ENCODE measurements around the gene ADCY1.
"Not testable (repeated sequence)": the region's sequence is repeated elsewhere in the genome, so short reads cannot be mapped to it uniquely, and the experiment has no call there.

ADCY1 gene

DNA sequence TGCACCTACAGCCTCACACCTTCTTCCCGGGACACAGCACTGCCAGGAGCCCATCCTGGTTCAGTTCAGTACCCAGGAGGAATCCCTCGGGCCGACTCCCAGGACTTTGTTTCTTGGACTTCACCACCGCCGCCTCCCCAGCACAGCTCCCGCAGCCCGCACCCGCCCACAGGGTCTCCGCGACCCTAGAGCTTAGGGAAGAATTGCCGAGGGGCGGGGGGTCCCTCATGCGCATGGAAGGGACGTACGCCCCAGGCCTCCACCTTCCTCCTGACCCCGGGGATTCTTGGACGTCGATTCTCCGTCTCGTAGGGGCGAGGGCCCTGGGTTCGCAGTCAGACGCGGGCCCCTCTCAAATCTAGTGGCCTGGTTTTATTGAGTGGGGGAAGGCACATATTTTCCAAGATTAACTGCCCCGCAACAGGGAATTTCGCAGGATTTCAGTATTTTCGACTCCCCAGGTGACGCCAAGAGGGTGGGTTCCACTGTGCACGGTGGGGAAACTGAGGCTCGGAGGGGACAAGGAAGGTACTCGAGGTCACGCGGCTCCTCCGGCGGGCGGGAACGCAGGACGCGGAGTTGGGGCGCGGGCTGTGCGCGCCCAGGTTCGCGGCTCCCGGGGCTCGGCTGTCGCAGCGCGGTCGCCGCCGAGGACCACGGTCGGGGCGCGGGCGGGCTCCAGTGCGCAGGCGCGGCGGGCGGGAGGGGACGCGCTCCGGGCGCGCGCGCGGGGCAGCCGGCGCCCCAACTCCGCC, at the start of gene ADCY1:
Gene ADCY1, plus strand, starts transcription at position 708 of the 755 bp plus-strand sequence. CDS start 176 bp downstream, outside the sequence.
- no peak for DNase-seq

- no peak for DNase-seq
Observed at GRCh38 chr7:45524445-45524844, 49.7 kb upstream of the ADCY1 start.

DNA sequence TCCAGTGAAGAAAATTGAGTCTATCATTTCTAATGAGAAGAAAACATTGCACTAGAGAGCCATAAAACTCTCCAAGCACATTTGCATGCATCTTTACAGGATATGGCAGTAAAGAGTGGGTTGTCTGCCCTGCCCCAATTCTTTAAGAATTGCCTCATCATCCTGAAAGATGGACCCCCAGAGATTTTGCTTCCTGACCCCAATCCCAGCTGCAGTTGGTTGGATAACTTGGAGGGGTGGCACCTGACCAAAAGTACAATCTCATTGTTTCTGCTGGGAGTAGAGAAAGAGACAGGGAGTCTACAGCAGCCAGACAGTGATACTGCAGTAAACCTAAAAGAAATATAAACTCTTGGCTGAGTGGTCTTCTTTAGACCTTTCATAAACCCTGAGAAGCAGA, 49.1 kb upstream of the ADCY1 start:
- DNase-seq: no peak

DNA sequence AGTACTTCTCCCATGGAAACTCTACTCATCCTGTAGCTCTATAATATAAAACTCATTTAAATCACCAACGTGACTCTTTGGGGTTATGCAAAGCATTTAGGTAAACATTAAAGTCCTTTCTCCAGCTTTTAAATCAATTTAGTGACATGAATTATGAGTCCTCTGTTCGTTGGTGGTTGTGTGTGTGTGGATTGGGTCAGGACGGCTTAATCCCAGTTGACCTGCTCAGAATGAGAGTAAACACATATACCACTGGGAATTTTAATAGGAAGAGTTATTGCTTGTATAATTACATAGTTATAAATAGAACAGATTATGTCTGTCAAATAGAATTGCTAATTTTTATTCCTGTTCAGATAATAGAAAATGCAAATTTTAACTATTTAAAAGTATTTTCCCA, 30.7 kb upstream of the ADCY1 start:
- peak; percentile 57 for DNase-seq

DNA sequence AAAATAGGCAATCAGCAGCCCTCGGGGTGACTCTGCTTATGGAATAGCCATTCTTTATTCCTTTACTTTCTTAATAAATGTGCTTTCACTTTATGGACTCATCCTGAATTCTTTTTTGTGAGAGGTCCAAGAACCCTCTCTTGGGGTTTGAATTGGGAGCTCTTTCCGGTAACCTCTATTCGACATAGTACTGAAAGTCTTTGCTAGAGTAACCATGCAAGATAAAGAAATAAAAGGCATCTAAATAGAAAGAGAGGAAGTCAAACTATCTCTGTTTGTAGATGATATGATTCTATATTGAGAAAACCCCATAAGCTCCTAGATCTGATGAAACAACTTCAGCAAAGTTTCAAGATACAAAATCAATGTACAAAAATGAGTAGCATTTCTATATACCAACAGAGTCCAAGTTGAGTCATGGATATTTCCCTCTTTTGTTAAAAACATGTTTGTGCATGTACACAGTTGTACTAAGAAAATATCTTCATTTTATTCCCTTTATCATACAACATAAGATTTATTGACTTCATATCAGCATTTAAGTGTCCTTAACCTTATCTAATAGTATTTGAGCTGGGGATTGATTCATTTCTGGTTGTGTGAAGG, 29.0 kb upstream of the ADCY1 start:
- DNase-seq: not testable (repeated sequence)

- not testable (repeated sequence) for DNase-seq
Observed at GRCh38 chr7:45548917-45549316, 25.3 kb upstream of the ADCY1 start.

DNA sequence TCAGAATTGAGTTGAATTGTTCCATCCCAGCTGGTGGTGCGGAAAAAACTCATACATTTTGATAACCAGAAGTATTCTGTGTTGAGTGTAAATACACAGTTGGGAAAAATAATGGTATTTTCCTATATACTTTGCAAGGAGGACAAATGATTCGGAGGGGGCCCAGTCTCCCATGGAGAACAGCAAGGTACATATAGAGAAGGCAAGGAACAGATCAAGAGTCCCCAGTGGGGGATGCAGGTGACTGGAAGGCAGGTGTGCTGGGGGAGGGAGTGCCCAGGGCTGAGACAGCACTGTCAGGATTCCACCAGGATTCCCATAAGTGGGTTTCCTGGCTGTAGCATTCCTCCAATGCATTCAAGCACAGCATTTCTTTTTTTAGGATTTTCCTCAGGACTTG, 10.8 kb upstream of the ADCY1 start:
- no peak for DNase-seq

- no peak for DNase-seq
Observed at GRCh38 chr7:45563941-45564461, 10.2 kb upstream of the ADCY1 start.

DNA sequence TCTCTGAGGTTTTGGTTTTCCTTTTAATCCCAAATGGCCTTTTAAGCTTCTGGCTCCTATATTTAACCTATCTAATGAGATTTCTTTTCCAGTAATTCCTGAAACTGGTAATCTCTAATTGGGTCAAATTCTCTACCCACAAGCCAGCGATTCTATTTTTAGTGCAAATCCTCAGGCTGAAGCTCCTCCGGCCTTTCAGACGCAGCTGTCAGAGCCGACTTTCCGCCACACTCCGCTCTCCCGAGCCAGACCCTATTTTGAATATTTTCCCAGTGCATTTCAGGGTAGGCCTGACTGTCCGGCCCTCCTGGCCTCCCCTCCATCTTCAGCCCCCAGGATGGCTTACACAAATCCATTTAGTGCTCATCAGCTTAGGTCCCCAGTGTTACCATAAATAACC, 9.7 kb upstream of the ADCY1 start:
- DNase-seq: no peak

DNA sequence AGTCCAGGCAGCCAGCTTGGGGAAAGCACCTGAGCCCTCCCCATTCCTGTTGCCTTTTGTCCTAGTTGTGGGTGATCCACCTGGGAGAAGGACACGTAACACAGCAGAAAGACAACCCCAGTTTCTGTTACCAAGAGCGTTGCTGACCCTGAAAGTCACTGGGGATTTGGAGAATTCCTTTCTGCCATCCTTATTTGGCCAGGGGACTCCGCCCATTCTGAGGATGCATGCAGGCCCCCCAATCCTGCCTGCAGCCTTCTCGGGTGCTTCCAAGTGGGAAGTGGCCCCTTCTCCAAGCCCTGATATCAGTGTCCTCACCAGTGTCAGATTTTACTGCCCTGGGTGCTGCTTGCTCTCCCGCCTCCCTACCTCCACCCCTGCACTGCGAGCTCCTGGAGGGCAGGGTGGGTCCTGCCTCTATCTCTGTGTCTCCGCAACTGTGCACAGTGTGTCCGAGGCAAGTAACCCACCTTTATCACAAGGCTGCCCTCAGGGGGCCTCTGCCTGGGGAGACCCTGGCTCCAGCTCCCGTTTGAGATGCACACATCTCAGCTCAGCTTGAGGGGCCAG, 9.2 kb upstream of the ADCY1 start:
- no peak for DNase-seq

DNA sequence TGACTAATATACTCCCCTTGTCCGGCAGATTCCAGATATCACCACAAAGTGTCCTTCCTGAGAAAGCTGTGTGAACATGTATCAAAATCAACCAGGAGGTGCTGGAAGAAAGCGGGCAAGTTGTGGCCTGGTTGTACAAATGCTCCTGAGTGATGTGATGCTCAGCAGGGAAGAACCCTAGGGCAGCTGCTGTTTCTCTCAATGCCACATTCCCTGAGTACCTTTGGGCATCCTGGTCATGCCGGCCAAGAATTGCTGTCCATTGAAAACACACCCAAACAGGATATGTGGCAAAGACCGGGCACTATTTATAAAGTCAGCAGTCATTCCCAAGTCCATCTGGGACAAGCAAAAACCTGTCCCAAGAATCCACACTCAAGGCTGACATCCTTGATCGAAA, 7.8 kb upstream of the ADCY1 start:
- no peak for DNase-seq

DNA sequence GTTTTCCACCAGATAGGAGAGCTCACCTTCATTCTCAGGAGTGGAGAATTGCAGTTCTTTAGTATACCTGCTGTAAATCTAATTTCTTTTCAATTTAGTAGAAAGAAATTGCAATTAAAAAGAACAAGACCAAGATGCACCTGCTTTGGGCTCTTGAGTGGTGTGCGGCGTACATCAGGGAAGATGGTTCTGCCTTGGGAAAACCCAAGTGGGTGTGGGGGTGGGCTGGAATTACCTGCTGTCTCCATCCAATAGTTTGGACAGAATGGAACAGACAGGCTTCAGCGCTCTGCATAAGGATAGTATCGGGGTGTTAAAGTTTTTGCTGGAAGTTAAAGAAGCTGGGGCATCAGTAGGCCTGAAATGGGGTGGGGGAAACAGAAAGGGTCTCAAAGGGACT, 7.2 kb upstream of the ADCY1 start:
- DNase-seq: no peak

DNA sequence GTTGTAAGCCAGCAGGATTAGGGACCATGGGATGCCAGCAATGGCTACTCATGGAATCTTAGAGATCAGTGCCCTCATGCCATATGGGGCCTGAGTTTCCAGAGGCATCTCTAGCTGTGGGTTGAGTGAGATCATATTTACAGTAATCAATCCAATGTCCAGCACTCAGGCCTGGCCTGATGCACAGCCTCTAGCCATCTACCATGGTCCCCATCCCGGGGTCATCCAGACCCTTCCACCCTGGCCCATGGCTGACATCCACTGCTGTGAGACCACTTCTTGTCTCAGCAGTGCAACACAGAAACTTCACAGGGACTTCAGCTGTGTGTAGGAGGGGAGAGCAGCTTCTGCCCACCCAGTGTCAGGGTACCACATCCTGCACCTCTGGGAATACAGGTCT, 6.5 kb upstream of the ADCY1 start:
- DNase-seq: no peak

DNA sequence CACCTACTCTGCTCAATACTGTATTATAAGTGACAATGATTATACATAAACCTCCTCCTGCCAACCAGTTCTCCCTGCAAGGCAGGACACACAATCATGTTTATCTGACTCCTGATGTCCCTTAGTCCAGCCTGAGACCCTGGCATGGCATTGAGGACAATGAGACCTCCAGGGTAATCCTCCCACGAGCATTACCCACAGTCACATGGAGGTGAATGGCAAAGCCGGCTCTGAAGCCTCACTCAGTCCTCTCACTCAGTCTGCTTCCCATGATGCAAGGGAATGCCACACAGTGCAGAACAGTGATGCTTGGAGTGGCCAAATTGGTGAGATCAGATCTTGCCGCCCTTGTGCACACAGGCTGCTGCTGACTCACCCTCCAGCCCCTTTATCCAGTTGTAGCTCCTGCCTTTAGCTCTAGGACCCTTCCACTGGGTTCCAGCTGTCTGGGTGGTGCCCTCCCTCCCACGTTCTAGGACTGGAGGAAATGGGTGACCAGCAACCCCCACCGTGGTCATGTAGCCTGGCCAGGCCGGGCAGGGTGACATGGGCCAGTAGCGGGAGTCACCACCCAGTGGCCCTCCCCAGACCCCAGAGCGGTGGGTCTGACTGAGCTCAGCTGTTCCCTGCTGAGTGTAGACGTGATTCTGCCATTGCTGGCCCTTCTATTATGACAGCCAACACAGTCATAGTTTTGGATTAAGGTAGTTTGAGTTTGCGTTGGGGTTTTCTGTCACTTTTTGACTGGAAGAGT, 5.5 kb upstream of the ADCY1 start:
- no peak for DNase-seq

GRCh38 chr7:45569290-45569685, 4.9 kb upstream of the ADCY1 start:
- no peak for DNase-seq

DNA sequence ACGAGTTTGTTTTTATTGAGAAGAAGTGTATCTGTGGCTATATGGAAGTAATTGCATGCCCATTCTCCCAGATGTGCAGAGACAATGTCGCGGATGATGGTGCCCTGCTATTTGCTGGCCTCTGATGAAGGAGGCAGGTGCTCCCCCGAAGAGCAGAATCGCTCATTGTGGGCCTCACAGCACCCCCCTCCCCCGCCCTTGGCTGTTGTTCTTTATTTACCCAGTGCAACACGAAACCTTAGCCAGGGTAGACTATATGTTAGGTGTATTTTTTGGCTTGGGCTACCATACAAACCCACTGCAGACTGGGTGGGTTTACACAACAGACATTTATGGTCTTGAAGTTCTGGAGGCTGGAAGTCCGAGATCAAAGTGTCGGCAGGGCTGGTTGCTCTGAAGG, 3.4 kb upstream of the ADCY1 start:
- DNase-seq: no peak

DNA sequence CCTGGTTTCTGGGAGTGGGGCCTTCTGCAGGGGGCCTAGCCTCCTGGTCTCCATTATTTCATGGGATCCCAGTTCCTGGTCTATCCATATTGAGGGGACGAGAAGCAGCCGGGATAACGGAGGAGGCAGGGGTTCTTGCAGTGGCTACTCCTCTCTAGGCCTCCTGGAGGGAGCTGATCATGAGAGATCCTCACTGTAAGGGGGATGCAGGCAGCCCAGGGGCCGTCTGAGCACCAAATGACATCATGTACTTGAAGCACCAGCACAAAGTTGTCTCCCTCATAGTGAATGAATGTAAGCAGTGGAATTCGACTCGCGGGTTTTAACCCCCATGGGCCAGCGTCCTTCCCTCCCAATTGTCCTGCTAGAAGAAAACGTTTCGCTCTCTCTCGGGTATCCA, 964 bp upstream of the ADCY1 start:
- DNase-seq: no peak

DNA sequence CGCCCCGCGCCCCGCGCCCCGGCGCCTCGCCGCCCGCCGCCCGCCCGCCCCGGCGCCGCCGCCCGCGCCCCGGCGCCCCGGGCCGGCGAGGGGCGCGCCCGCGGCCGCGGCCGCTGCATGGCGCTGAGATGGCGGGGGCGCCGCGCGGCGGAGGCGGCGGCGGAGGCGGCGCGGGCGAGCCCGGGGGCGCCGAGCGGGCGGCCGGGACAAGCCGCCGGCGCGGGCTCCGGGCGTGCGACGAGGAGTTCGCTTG, 174 bp downstream of the ADCY1 start:
- DNase-seq: no peak

DNA sequence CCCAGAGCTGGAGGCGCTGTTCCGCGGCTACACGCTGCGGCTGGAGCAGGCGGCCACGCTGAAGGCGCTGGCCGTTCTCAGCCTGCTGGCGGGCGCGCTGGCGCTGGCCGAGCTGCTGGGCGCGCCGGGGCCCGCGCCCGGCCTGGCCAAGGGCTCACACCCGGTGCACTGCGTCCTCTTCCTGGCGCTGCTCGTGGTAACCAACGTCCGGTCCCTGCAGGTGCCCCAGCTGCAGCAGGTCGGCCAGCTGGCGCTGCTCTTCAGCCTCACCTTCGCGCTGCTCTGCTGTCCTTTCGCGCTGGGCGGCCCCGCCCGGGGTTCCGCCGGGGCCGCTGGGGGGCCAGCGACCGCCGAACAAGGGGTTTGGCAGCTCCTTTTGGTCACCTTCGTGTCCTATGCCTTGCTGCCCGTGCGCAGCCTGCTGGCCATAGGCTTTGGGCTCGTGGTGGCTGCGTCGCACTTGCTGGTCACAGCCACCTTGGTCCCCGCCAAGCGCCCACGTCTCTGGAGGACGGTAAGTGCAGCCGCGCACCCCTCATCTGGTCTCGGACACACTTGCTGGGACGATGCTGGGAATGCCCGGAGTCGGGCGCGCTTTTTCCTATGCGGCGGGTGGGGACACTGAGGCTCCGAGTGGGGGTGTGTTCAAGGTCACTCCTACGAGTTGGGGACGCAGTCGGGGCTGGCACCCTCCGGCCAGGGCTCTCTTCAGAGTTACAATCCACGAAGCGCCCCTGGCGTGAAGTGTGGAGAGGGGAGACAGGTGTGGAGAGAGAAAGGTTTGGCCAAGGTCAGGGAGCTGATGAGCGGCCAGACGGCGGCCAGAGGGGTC, 717 bp downstream of the ADCY1 start:
- DNase-seq: no peak

- DNase-seq: no peak
Observed at GRCh38 chr7:45575501-45576248, 1.5 kb downstream of the ADCY1 start.

GRCh38 chr7:45576249-45576929, 2.2 kb downstream of the ADCY1 start:
- no peak for DNase-seq

DNA sequence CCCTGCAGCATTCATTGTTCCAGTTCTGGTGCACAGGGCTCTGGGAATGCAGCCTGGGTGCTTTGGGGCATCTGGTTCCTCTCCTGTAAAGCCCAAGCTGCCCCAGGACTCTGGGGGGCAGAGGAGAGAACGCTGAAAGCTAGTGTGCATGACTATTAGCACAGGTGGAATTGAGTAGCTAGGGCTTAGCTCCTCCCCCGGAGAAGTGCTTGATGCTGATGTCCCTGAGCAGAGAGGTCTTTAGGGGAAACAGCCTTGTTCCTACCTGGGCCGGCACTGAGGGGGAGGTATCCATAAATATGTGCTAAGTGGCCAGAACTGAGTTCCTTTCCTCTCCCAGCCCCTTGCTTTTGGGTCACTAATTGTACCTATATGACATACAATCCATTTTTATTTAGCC, 3.9 kb downstream of the ADCY1 start:
- DNase-seq: no peak

All from NCI-H1417 treated with DMSO at 0.1 percent for 48 hours (cell line).